ENCODE results near the gene NTRK3. TPM values are rescaled to one million over a fixed set of nuclear protein-coding genes. Genes with fewer than 3 reads are reported as not detected.

Gene NTRK3
- total and polyA plus RNA-seq, 2 of the 8 experiments (the other 6 are each of a cell fraction or from before 2014, with no cell fraction given): 4.5 to 6.8 TPM

DNA sequence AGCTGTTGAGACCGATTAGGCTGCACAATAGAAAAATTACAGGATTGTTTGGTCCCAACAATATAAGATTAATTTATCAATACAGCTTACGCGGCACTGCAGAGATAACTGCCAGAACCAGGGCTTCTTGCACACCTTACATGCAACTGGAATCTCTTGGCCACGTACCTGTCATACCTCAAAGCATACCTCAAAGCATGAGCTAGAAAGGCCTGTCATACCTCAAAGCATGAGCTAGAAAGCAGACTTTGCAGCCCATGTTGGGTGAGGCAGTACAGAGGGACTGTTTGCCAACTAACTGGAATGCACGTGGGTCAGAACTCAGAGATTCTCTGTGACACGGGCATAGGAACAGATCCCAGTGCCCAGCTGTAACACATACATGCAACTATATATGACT is 34.7 kb downstream of the NTRK3 start:
- POLR2A ChIA-PET (ENCODE audit: partially characterized antibody): no interaction called here
- no peak overlapping the region for H2BK120ac ChIP-seq (replicated peaks; ENCODE audit: low read depth, low read length)
- no peak overlapping the region for H2BK20ac ChIP-seq (ENCODE audit: low read length)
- H3K4me2 ChIP-seq (ENCODE audit: insufficient read depth in 1 of 2, low read depth in 2 of 2, low read length in 2 of 2): no peak overlapping the region
- H2AK5ac ChIP-seq (ENCODE audit: low read depth, low read length): no peak overlapping the region
- H3K23ac ChIP-seq (ENCODE audit: insufficient read length): no peak overlapping the region
- FAIRE-seq (no peak), DNase-seq (ENCODE audit: low read depth in 1 of 2, low spot score in 2 of 2) (no peak)
- WGBS, 2 experiments (ENCODE audit: extremely low coverage in 1 of 2, insufficient coverage in 1 of 2, insufficient read length in 1 of 2, insufficient replicate concordance in 2 of 2, low coverage in 1 of 2, low lambda C conversion rate in 2 of 2, missing lambda C conversion rate in 1 of 2): 85% methylated on average over 6 of the region's 6 CpGs; no CpG with 5 or more reads in 1 of the 2 experiments
- H4K91ac ChIP-seq (replicated peaks; ENCODE audit: insufficient read length, low read length): no peak overlapping the region
- no peaks in the 10 kb centered on the region; a peak in 1 of 8 replicates for H3K36me3 ChIP-seq (ENCODE audit: control insufficient read depth in 2 of 4, insufficient read depth in 4 of 4, low read length in 3 of 4)
- no peak overlapping the region for H2BK12ac ChIP-seq (ENCODE audit: low read depth, low read length)
- H3K56ac ChIP-seq (replicated peaks; ENCODE audit: insufficient read length, low read depth, low read length): no peak overlapping the region
- no peak overlapping the region for H3K9ac ChIP-seq (replicated peaks in 1 of 4; ENCODE audit: extremely low read depth in 1 of 4, low read depth in 3 of 4, low read length in 3 of 4)
- H3K27me3 ChIP-seq (replicated peaks in 1 of 4; ENCODE audit: control insufficient read depth in 3 of 4, extremely low read depth in 1 of 4, insufficient read depth in 3 of 4, low read length in 3 of 4): no peaks in the 10 kb centered on the region
- H2BK15ac ChIP-seq (ENCODE audit: low read length): no peak overlapping the region
- no peak overlapping the region for H4K8ac ChIP-seq (ENCODE audit: extremely low read depth, insufficient read depth, low read length)
- H3K4ac ChIP-seq (replicated peaks; ENCODE audit: insufficient read length, low read depth, low read length): no peak overlapping the region
- H2BK5ac ChIP-seq (ENCODE audit: low read depth, low read length): no peak overlapping the region
- H3K23me2 ChIP-seq (ENCODE audit: low read depth, low read length): no peaks in the 10 kb centered on the region
- no peaks in the 10 kb centered on the region for H3K79me2 ChIP-seq (ENCODE audit: control insufficient read depth in 1 of 2, insufficient read depth in 2 of 2, low read length in 2 of 2)
- H3K4me3 ChIP-seq (ENCODE audit: extremely low read depth in 1 of 4, insufficient read depth in 2 of 4, low read depth in 3 of 4, low read length in 4 of 4): no peak overlapping the region
- CTCF ChIA-PET (ENCODE audit: partially characterized antibody): interaction anchor here (0.6 to 1.9 kb wide), 4 partner anchors 11 to 114 kb away, joined by 3 to 11 read pairs (median 3); no protein-coding TSS in a partner anchor
- H3K14ac ChIP-seq (ENCODE audit: insufficient read length): no peak overlapping the region
- no peak overlapping the region for H4K5ac ChIP-seq (ENCODE audit: insufficient read length, low read depth, low read length)
- H3K27ac ChIP-seq (ENCODE audit: low read depth, low read length): no peak overlapping the region
- no peaks in the 10 kb centered on the region for H3K9me3 ChIP-seq (ENCODE audit: insufficient read depth in 2 of 2, low read depth in 1 of 2, low read length in 1 of 2)
- no peak overlapping the region for H2AFZ ChIP-seq (ENCODE audit: low read length)
- H3K4me1 ChIP-seq (replicated peaks in 1 of 4; ENCODE audit: control insufficient read depth in 3 of 4, insufficient read depth in 4 of 4, low read length in 3 of 4): no peaks in the 10 kb centered on the region
- no peaks in the 10 kb centered on the region; the same call in 1 of the 2 replicates for H3K79me1 ChIP-seq (ENCODE audit: low read depth, low read length)
- no peaks in the 10 kb centered on the region for H4K20me1 ChIP-seq (replicated peaks in 1 of 2; ENCODE audit: control insufficient read depth in 1 of 2, insufficient read depth in 2 of 2, low read length in 2 of 2)
- H3K18ac ChIP-seq (ENCODE audit: extremely low read depth, low read length): no peak overlapping the region
- no peak for TF ChIP-seq BRCA1 (IDR thresholded peaks at IDR 0.05; ENCODE audit: low read depth, low read length)
- TF ChIP-seq NRF1 (IDR thresholded peaks at IDR 0.05; ENCODE audit: low read depth, low read length): no peak
- no peak for TF ChIP-seq SP4 (IDR thresholded peaks at IDR 0.05; ENCODE audit: low read length)
- no peak for TF ChIP-seq TAF7 (optimal IDR thresholded peaks at IDR 0.05; ENCODE audit: borderline replicate concordance, low read depth, low read length)
- TF ChIP-seq, protein P1, sequence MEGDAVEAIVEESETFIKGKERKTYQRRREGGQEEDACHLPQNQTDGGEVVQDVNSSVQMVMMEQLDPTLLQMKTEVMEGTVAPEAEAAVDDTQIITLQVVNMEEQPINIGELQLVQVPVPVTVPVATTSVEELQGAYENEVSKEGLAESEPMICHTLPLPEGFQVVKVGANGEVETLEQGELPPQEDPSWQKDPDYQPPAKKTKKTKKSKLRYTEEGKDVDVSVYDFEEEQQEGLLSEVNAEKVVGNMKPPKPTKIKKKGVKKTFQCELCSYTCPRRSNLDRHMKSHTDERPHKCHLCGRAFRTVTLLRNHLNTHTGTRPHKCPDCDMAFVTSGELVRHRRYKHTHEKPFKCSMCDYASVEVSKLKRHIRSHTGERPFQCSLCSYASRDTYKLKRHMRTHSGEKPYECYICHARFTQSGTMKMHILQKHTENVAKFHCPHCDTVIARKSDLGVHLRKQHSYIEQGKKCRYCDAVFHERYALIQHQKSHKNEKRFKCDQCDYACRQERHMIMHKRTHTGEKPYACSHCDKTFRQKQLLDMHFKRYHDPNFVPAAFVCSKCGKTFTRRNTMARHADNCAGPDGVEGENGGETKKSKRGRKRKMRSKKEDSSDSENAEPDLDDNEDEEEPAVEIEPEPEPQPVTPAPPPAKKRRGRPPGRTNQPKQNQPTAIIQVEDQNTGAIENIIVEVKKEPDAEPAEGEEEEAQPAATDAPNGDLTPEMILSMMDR (IDR thresholded peaks at IDR 0.05; ENCODE audit: control extremely low read depth in 1 of 3, insufficient read depth in 1 of 3, low read depth in 1 of 3, low read length in 3 of 3): no peak
- TF ChIP-seq SIRT6 (IDR thresholded peaks at IDR 0.05; ENCODE audit: low read length): no peak
- no peak for TF ChIP-seq SIN3A (conservative IDR thresholded peaks at IDR 0.05 in 1 of 2, IDR thresholded peaks at IDR 0.05 in 1 of 2; ENCODE audit: low read depth in 1 of 2, low read length in 2 of 2)
- TF ChIP-seq RFX5 (IDR thresholded peaks at IDR 0.05; ENCODE audit: borderline replicate concordance, low read depth, low read length): no peak
- no peak for TF ChIP-seq PHF8 (conservative IDR thresholded peaks at IDR 0.05; ENCODE audit: low read depth, low read length)
- TF ChIP-seq, protein P2, sequence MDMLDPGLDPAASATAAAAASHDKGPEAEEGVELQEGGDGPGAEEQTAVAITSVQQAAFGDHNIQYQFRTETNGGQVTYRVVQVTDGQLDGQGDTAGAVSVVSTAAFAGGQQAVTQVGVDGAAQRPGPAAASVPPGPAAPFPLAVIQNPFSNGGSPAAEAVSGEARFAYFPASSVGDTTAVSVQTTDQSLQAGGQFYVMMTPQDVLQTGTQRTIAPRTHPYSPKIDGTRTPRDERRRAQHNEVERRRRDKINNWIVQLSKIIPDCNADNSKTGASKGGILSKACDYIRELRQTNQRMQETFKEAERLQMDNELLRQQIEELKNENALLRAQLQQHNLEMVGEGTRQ (IDR thresholded peaks at IDR 0.05; ENCODE audit: low read length): no peak
- TF ChIP-seq RXRA (IDR thresholded peaks at IDR 0.05; ENCODE audit: insufficient read depth, low read depth, low read length): no peak
